Dermis lymphatic vessel endothelial cell (primary cell): Measurements from ENCODE around the gene HLTF. TPM values are rescaled to one million over a fixed set of nuclear protein-coding genes. Genes with fewer than 3 reads are reported as not detected.

Source experiments
- total RNA-seq: library from RNA; depleted of rRNA; stranded (reverse); fragments of >200 nt; gene quantifications from 2 replicates; pipeline ENCODE4 v1.2.1, GENCODE V29; 2014

HLTF gene
- 12.1 and 21.6 TPM in 2 replicates for total RNA-seq

DNA sequence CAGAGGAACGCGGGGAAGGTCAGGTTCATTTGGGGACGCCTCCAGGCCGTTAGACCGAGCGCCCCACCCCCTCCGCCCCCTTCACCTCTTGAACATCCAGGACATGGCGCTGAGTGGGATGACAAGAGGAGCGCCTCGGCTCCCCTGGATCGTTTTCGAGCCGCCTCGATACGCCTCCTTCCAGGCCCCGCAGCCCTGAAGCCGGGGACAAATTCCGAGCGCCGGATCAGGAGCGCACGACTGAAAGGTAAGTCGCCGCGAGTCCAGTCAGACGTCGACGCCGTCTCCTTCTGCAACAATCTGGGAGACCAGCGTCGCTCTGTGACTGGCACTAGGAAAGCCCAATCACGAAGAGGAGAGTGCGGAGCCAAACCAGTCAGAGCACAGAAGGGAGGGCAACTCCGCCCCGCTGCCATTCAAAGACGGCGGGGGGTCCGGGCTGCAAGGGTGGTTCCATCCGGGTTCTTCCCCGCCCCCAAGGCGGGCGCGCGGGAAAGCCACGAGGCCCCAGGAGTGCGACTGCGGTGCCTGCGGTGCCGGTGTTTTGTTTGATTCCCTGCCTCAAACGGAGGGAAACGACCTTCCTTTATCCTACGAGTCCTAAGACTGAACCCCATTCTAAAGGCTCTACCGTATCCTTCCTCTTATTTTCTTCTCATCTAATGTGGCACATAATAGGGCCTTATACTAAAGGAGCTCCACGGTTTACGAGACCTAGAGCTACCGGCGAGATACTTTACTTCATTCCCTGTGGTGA is at the start of gene HLTF:
Gene HLTF, minus strand, starts transcription at position 302 of the 757 bp plus-strand sequence. Its CDS starts 197 bp downstream, at position 105.

DNA sequence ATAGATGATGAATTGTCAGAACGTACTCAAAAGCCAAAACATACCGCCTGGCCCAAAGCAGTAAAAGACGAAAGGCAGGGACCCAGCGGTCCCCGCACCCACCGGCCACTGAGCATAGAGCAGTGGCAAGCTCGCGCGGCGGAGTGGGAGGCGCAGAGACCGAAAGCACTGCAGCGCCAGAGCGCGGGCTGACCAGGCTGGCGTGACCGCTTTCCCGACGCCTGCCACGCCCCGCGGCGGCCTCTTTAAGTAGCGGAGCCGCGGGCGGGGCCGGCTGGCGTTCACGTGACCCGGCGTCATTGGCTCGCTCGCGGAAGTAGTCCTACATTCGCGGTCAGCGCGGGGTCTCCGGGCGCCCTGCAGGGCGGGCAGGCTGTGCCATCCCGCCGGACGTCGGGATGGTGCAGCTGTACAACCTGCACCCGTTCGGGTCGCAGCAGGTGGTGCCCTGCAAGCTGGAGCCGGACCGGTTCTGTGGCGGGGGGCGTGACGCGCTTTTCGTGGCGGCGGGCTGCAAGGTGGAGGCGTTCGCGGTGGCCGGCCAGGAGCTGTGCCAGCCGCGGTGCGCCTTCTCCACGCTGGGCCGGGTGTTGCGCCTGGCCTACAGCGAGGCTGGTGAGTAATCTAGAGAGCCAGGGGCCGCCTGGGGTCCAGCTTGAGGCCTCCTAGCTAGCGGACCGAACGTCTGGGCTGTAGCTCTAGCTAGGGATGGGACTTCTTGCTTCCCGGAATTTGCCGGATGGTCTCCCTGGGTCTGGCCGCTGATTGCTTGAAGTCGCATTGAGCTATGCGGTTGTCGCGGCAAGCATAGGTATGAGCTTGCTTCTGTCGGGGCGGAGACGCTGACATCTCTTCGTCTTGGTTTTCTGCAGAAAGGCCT is 43.2 kb upstream of the HLTF start, which contains the start of gene HPS3:
Gene HPS3, plus strand, starts transcription at position 313 of the 880 bp plus-strand sequence. Its CDS starts 86 bp downstream, at position 399.

GRCh38 chr3:148991219-148992026 is 94.9 kb downstream of the HLTF start, which contains the start of gene GYG1:
Gene GYG1, plus strand, starts transcription at chr3:148991540. Its CDS starts 101 bp downstream, at chr3:148991641.

Other genes starting within 250 kb of the HLTF start
- gene CPA3, start 221.2 kb downstream of the HLTF start, total RNA-seq: not detected in 2 replicates
- gene GYG1, start 95.0 kb downstream of the HLTF start, total RNA-seq: 37.2 and 45.3 TPM in 2 replicates
- 12.0 and 15.5 TPM in 2 replicates for gene HPS3, start 43.1 kb upstream of the HLTF start, total RNA-seq
- gene CP, start 135.3 kb upstream of the HLTF start, total RNA-seq: under 0.01 and 0.54 TPM in 2 replicates
- gene TM4SF18, start 247.1 kb upstream of the HLTF start, total RNA-seq: 258 and 437 TPM in 2 replicates